GM21367 (cell line): ENCODE data around the gene CDH2.

Experiments
- ATAC-seq: cut with Tn5 transposase; IDR thresholded peaks from one replicate; pipeline ENCODE4 v1.9.1; 2021; ENCODE audit not compliant: unreplicated experiment

The CDH2 gene

GRCh38 chr18:28176948-28177827 lies at the start of gene CDH2:
TSS of gene CDH2 (minus strand) at chr18:28177130. CDS start at chr18:28177022, 108 bp downstream.
- ATAC-seq = no peak

- ATAC-seq = no peak
These were observed 35.1 kb upstream of the CDH2 start for GRCh38 chr18:28212060-28212459.

GRCh38 chr18:28208712-28209265 lies 31.9 kb upstream of the CDH2 start:
- ATAC-seq = no peak

- no peak for ATAC-seq
These were observed 31.3 kb upstream of the CDH2 start for GRCh38 chr18:28208268-28208667.

GRCh38 chr18:28204154-28204553 lies 27.2 kb upstream of the CDH2 start:
- ATAC-seq = no peak

GRCh38 chr18:28201056-28201455 lies 24.1 kb upstream of the CDH2 start:
- ATAC-seq = no peak

- ATAC-seq = no peak
These were observed 21.7 kb upstream of the CDH2 start for GRCh38 chr18:28198620-28199019.

- ATAC-seq = no peak
These were observed 16.3 kb upstream of the CDH2 start for GRCh38 chr18:28193177-28193778.

- ATAC-seq = no peak
These were observed 12.7 kb upstream of the CDH2 start for GRCh38 chr18:28189400-28190239.

GRCh38 chr18:28185121-28185520 lies 8.2 kb upstream of the CDH2 start:
- ATAC-seq = no peak

GRCh38 chr18:28183418-28184078 lies 6.6 kb upstream of the CDH2 start:
- no peak for ATAC-seq

- no peak for ATAC-seq
These were observed 4.7 kb upstream of the CDH2 start for GRCh38 chr18:28181616-28182015.

- no peak for ATAC-seq
These were observed 1.8 kb upstream of the CDH2 start for GRCh38 chr18:28178720-28179119.

GRCh38 chr18:28177828-28178635 lies 1.1 kb upstream of the CDH2 start:
- ATAC-seq = no peak

- ATAC-seq = no peak
These were observed 307 bp downstream of the CDH2 start for GRCh38 chr18:28176698-28176947.

- no peak for ATAC-seq
These were observed 816 bp downstream of the CDH2 start for GRCh38 chr18:28175930-28176697.

GRCh38 chr18:28175150-28175929 lies 1.6 kb downstream of the CDH2 start:
- no peak for ATAC-seq

- no peak for ATAC-seq
These were observed 2.6 kb downstream of the CDH2 start for GRCh38 chr18:28174181-28174905.
